ENCODE data around the gene TMEM132C. TPM values are rescaled to one million over a fixed set of nuclear protein-coding genes. Genes with fewer than 3 reads are reported as not detected.

The TMEM132C gene
- total and polyA plus RNA-seq, 3 donors from 2014 or later = 2.9 to 5.5 (median 3.3) TPM

GRCh38 chr12:128583453-128583852, 316.5 kb downstream of the TMEM132C start:
- 71 to 88% methylated on average over 9 of the region's 9 CpGs for WGBS, 2 donors
- no peak for DNase-seq
- intact Hi-C loops (cut with DNase I; ENCODE audit: low total_unique reads) = no loop called here

DNA sequence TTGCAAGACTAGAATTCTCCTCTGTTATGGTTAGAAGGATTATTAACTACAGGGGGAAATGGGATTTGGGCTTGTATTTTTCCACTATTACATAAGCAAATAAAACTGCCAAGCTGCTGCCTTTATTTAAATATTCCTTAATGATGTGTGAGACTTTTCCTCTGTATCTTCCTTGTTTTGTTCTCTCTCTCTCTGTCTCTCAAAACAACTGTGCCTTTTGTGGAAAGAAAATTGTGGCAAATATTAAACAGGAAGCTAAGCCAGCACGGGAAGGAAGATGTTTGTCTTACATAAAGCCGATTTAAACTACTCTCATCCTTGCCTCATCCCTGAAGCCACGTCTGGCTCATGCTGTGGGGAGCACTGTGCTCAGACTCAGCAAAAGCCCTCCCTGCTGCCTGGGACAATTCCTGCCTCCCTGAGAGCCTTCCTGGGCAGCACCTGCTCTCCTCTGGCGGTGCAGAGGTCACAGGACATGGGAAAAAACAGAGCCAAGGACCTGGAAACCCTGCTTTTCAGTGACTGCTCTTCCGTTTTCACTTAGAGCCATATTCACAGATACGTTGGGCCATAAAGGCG, 319.6 kb downstream of the TMEM132C start:
- WGBS, 2 donors = 57 to 70% methylated on average over 7 of the region's 7 CpGs
- Histone ChIP-seq H3K36me3 (ENCODE audit: low read depth, missing control alignments) (no peaks in the 10 kb centered on the region), H3K27ac (no peak overlapping the region), H3K27me3 (no peaks in the 10 kb centered on the region), H3K4me1 (no peaks in the 10 kb centered on the region), H3K4me3 (no peak overlapping the region), H3K9me3 (no peaks in the 10 kb centered on the region)
- intact Hi-C loops (cut with DNase I; ENCODE audit: low total_unique reads) = no loop called here
- no peak for DNase-seq
- TF ChIP-seq POLR2A (IDR thresholded peaks at IDR 0.05) (no peak), CTCF (IDR thresholded peaks at IDR 0.05) (no peak)

More at GRCh38 chr12:128583453-128583852, 316.5 kb downstream of the TMEM132C start:
- Histone ChIP-seq H3K36me3 (ENCODE audit: low read depth, missing control alignments) (no peaks in the 10 kb centered on the region), H3K4me1 (no peaks in the 10 kb centered on the region), H3K4me3 (no peak overlapping the region), H3K9me3 (no peaks in the 10 kb centered on the region), H3K27me3 (no peaks in the 10 kb centered on the region), H3K27ac (no peak overlapping the region)
- no peak for TF ChIP-seq POLR2A (IDR thresholded peaks at IDR 0.05)
- TF ChIP-seq CTCF (IDR thresholded peaks at IDR 0.05) = peak in 1 of 3 experiments; percentile 13

DNA sequence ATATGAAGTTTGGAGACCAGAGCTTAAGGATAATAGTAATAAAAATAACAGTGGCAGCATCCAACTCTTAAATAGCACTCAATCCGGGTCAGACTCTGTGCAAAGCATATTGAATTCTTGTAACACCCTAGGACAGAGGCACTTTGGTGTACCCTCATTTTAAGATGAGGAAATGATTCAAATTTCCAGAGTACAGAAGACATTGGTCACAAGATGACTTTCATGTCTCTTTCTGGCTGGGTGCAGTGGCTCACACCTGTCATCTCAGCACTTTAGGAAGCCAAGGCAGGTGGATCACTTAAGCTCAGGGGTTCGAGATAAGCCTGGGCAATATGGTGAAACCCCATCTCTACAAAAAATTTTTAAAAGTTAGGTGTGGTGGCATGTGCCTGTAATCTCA, 320.9 kb downstream of the TMEM132C start:
- WGBS, 2 donors = 83 to 84% methylated on average over 2 of the region's 2 CpGs
- no peaks in the 10 kb centered on the region for H3K9me3 ChIP-seq

DNA sequence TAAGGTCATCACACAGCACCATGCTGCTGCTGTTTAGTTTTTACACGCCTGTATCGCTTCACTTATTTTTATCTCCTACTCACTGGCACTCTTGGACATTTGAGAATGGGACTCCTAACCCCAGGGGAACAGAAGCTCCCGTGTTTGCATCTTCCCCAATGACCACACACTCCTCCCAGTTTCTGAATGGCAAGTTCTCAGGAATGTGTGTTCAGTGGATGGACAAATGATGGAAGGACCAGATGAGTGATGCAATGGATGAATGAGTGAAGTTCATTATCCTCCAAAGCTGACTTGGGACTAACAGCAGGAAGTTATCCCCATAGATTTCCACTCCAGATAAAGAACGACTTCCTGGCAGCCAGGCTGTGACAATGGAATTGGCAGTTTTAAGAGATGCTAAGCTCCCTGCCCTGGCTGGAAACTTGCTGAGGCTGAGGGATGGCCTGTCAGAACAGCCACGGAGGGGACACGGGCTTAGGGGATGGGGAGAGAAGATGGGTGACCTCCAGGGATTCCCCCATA, 325.3 kb downstream of the TMEM132C start:
- Histone ChIP-seq H3K36me3 (ENCODE audit: low read depth, missing control alignments) (no peaks in the 10 kb centered on the region), H3K9me3 (no peaks in the 10 kb centered on the region), H3K4me3 (no peak overlapping the region), H3K4me1 (no peaks in the 10 kb centered on the region), H3K27ac (no peak overlapping the region), H3K27me3 (no peaks in the 10 kb centered on the region)
- no peak for DNase-seq
- no peak for TF ChIP-seq CTCF (IDR thresholded peaks at IDR 0.05)
- TF ChIP-seq POLR2A (IDR thresholded peaks at IDR 0.05) = no peak
- intact Hi-C loops (cut with DNase I; ENCODE audit: low total_unique reads) = no loop called here
- 70 to 79% methylated on average over 6 of the region's 6 CpGs for WGBS, 2 donors

More for the DNA sequence above, 320.9 kb downstream of the TMEM132C start:
- TF ChIP-seq CTCF (IDR thresholded peaks at IDR 0.05) = no peak
- TF ChIP-seq POLR2A (IDR thresholded peaks at IDR 0.05) = no peak
- DNase-seq = no peak
- intact Hi-C loops (cut with DNase I; ENCODE audit: low total_unique reads) = no loop called here
- Histone ChIP-seq H3K27ac (no peak overlapping the region), H3K36me3 (ENCODE audit: low read depth, missing control alignments) (no peaks in the 10 kb centered on the region), H3K4me3 (no peak overlapping the region), H3K27me3 (no peaks in the 10 kb centered on the region), H3K4me1 (no peaks in the 10 kb centered on the region)

GRCh38 chr12:128594521-128594920, 327.6 kb downstream of the TMEM132C start:
- TF ChIP-seq CTCF (IDR thresholded peaks at IDR 0.05) = no peak
- no peak for TF ChIP-seq POLR2A (IDR thresholded peaks at IDR 0.05)
- Histone ChIP-seq H3K9me3 (no peaks in the 10 kb centered on the region), H3K4me3 (no peak overlapping the region), H3K4me1 (no peaks in the 10 kb centered on the region), H3K27me3 (no peaks in the 10 kb centered on the region), H3K36me3 (ENCODE audit: low read depth, missing control alignments) (no peaks in the 10 kb centered on the region), H3K27ac (no peak overlapping the region)
- intact Hi-C loops (cut with DNase I; ENCODE audit: low total_unique reads) = no loop called here
- 73 to 75% methylated on average over 7 of the region's 7 CpGs for WGBS, 2 donors
- no peak for DNase-seq
